GM21619 (cell line): ENCODE data around the gene CMTR2.
A peak's percentile ranks its signal among the peaks of the same experiment; 100 is the strongest.
"Not testable (repeated sequence)": the region's sequence is repeated elsewhere in the genome, so short reads cannot be mapped to it uniquely, and the experiment has no call there.

Experiments
- ATAC-seq: cut with Tn5 transposase; IDR thresholded peaks from one replicate; pipeline ENCODE4 v1.9.1; 2021; ENCODE audit not compliant: unreplicated experiment

The CMTR2 gene, protein sequence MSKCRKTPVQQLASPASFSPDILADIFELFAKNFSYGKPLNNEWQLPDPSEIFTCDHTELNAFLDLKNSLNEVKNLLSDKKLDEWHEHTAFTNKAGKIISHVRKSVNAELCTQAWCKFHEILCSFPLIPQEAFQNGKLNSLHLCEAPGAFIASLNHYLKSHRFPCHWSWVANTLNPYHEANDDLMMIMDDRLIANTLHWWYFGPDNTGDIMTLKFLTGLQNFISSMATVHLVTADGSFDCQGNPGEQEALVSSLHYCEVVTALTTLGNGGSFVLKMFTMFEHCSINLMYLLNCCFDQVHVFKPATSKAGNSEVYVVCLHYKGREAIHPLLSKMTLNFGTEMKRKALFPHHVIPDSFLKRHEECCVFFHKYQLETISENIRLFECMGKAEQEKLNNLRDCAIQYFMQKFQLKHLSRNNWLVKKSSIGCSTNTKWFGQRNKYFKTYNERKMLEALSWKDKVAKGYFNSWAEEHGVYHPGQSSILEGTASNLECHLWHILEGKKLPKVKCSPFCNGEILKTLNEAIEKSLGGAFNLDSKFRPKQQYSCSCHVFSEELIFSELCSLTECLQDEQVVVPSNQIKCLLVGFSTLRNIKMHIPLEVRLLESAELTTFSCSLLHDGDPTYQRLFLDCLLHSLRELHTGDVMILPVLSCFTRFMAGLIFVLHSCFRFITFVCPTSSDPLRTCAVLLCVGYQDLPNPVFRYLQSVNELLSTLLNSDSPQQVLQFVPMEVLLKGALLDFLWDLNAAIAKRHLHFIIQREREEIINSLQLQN

DNA sequence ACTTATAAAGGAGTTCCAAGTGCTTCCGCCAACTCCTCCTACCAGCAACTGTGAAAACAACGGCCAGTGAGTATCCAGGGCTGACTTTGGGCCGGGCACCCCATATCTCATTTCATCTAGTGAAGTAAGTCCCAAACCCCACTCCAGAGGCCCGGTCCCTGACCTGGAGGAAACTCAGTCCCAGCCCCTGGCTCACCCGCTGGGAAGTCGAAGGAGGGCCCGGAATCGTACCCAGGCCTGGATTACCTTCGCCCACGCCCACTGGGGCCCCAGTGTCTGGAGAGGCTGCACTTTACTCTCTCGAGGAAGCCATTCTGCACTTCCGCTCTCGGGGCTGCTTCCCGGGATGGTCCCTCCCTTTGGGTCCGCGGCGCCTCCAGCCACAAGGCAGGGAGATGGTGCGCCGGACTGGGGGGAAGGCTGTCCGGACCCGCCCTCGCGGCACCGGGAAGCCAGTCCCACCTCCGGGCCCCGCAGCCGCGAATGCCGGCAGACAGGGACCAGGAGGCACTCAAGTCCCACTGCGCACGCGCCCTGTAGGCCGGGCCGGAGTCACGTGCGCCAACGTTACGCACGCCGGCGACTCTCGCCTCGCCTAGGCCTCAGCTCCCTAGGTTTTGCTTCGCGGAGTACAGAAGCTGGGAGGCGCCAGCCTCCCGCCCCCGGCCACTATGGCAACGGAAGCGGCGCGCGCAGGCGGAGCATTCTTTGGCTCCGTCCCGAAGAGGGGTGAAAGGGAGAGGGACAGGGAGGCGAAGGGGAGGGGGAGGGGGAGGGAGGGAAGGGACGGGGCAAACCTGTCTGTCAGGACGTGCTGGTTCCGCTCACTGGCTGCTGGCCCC is at the start of gene CMTR2:
TSS of gene CMTR2 (minus strand) at position 513 of the 842 bp plus-strand sequence. CDS start 3,482 bp downstream, outside the sequence.
- peak; percentile 87 for ATAC-seq

DNA sequence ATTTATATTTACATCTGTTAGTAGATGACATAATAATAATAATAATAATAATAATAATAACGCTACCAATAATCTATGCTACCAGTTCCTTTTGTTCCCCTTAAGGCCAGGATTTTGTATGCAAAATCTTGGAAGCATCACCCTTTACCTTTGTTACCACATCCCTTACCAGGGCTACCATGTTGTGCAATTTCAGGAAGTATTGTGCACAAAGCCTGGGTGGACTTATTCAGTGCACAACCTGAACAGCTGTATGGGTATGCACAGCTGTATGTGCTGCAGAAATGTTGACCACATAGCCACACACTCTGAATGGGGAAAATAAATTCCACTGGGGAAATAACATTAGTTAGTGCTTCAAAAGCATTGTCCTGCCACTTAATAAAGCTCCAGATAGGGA is 49.4 kb upstream of the CMTR2 start:
- no peak for ATAC-seq

DNA sequence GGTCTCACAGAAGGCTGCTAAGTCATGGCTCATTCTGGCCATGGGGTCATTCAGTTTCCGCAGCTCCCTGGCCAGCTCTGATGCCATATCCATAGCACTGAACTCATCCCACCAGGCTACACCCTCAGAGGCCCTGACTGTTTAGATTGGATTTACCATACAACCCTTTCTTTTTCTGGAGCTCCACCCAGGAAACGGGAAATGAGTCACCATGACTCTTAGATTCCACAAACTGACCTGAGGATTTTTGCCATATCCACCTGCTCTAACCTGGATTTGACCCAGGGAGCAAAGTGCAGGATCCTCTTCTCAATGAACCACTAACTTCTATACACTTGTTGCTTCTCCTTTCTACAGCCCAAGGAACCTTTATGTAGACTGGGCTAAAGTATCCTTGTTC is 49.0 kb upstream of the CMTR2 start:
- ATAC-seq: no peak

DNA sequence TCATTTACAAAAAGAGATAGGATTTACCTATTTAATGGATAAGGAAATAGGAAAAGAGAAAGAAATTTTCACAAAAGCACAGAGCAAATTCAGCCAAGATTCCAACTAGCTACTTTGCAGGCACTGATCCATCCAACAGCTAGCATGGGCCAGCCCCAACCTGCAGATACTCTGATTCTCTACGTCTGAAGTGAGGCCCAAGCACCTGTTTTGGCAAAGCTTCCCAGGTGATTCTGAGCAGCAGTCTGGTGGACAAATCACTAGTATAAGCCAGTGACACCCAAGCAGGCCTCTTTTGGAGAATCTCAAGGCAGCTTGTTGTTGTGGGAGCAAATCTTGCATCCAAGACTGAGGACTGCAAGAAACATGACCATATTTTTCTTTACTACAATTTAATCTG is 48.4 kb upstream of the CMTR2 start:
- ATAC-seq: no peak

DNA sequence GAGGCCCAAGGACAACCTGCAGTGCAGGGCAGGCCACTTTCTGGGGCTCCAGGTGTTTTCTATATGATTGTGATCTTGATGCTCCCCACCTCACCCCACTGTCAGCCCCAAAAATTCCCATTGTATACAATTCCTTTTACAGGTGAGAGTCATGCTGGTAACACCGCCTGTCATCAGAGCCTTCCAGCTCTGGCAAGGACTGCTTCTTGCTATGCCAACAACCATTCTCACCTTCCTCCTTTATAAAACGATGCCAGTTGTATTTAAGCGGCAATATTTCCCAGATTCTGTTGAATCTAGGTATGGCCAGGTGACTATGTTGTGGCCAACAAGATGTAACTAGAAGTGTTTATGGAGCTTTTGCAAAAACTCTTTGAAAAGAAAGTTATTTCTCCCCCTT is 38.9 kb upstream of the CMTR2 start:
- ATAC-seq: no peak

DNA sequence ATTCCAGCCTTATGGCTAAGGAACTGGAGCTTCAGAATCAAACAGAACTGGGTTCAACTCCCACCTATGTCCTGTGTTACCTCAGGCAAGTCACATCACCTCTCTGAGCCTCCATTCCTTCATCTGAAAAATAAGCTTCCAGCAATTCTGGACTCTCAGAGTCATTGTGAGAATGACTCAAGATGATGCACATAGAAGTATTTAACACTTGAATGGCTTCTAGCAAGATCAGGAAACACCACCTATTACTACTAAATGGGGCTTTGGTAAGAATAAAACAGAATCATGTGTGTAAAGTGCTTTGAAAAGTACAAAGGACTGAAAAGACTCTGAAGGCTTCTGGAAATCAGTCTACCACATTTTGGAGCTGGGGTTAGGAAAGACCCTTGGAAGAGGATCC is 38.5 kb upstream of the CMTR2 start:
- ATAC-seq: no peak

DNA sequence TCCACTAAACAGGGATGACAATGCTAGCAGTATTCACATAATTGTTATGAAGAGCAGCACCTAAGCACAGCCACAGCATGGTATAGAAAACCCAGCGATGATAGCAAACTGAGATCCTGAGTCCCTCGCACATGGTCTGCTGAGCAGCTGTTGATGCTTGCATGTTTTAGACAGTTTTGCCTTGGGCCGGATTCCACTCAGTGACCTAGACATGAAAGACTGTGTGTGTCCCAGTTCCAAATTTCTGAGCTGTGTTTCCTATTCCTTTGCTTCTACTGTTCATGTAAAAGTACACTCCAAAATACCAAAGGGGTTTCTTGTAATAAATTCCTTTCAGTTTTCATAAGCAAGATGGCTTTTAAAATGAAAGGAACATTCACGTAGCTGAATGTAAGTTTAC is 30.8 kb upstream of the CMTR2 start:
- ATAC-seq: no peak

DNA sequence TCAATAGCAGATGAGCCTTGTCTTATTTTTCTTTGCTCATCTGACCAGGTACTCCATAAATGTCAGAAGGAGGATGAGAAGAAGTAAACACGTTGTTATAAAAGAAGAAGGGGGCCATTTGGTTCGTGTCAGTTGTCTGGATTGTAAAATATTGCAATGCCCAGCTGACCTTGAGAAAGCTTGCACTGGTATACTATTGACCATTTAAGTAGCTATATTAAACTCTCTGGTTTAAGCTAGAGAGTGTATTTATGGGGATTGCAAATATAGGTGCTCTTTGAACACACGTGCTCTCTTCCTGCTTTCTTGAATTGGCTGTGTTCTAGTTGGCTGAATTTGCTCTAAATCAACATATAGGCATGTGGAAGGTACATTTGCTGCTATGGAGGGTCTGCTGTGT is 26.1 kb upstream of the CMTR2 start:
- no peak for ATAC-seq

DNA sequence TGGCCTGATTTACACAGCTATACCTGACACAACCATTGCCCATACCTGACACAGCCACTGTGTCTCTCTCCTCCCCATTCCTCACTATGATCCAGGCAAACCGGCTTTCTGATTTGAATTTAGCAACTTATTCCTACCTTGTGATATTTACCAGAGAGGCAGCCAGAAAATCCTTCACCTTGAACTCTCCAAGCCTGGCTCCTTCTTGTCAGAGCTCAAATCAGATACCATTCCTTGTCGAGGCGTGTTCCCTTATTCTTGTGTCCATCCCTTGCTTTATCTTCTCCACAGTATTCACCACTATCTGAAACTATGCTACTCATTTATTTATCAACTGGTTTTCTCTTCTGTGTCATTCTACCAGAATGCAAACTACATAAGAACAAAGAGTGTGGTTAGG is 24.4 kb upstream of the CMTR2 start:
- not testable (repeated sequence) for ATAC-seq

DNA sequence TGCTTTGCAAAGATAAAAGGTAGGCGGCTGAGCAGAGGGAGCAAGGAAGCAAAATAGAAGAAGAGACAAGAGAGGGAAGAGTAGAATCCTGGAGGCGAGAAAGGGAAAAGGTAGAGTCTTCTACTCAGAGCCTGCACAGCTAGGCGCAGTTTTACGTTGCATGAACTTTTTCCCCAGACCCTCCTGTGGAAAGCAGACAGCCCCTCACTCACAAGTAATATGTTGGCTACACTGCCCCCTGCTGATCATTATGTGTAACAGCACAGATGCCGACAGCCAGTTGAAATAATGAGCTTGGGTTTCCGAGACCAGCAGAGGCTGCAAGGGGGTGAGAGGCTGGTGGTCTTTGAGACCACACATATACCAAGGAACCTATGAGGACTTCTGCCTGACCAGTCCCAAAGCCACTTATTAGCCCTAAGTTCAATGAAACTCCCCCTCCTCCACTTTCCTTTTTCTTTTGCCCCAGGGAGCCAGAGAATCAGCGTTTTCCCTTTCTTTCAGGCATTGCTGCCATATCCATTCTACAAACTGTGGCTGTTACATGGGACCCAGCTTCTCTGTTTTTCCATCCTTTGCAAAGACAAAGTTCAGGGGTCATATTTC is 22.5 kb upstream of the CMTR2 start:
- ATAC-seq: no peak

DNA sequence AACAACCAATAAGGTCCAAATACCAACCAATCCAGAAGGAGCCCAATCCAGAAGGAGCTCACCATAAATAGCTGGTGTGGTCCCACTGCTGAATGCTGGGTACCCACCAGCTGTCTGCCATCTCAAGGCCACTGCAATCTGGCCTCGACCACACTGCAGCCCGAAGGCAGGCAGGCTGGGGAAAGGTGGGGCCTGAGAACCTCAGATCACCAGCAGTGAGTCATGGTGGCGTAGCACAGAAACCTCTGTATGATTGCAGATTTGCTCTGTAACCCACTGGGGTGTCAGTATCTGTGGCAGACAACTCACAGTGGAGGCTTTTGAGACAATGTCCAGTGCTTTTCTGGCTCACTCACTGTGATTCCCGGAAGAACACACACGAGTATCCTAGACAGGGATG is 14.7 kb upstream of the CMTR2 start:
- ATAC-seq: no peak

DNA sequence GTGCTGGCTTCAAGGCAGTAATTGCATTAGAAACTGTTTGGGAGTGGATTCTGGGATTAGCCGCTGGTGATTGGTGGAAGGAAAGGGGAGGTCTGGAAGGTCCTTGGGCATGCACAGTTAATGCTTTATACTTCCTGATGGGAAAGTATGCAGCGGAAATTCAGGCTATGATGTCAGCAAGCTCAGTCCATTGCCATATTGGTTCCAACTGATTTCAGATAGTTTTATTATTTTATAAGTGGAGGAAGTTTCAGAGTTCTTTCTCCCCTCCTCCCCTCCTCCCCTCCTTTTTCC is 8.1 kb upstream of the CMTR2 start:
- no peak for ATAC-seq

DNA sequence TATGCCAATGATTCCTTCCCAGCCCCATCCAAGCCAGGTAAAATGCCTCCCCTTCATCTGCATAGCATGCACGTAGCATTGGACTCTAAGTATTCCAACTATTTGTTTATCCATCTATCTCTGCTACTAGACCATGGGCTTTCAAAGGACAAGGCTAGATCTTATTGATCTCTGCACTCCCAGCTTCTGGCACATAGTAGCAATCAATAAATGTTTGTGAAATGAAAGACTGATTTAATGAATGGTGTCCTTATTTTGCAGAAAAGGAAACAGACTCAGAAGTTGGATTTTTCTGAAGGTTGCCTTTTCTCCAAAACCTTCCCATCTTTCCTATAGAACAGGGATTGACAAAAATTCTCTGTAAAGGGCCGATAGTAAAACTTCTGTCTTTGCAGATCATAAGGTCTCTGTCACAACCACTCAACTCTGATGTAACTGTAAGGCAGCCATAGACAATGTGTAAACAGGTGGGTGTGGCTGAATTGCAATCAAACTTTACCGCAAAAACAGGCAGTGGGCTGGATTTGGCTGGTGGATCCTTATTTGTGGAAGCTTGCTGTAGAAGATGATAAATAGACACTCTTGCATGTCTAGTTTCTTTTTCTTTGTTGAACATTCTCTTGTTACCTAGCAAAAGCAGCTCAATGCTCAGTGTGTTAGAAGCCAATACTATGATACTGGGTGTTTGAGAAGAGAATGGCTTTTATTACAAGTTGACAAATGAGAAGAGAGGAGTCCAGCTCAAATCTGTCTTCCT is 7.6 kb upstream of the CMTR2 start:
- ATAC-seq: no peak

DNA sequence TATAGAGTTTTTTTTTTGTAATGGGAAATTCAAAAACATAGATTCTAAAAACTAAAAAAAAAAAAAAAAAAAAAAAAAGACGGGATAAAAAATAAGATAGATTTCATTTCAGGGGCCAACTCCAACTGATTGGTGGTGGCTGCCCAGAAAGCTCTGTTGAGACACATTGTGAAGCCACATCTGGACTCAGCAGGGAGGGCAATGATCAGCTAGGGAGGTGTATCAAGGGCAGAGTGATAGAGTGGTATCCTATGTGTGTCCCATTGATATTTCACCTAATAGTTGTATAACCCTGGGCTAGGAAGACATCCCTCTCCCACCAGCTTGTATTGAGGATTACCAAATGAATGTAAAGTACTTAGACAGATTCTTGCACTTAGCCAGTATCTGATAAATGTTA is 6.7 kb upstream of the CMTR2 start:
- no peak for ATAC-seq

DNA sequence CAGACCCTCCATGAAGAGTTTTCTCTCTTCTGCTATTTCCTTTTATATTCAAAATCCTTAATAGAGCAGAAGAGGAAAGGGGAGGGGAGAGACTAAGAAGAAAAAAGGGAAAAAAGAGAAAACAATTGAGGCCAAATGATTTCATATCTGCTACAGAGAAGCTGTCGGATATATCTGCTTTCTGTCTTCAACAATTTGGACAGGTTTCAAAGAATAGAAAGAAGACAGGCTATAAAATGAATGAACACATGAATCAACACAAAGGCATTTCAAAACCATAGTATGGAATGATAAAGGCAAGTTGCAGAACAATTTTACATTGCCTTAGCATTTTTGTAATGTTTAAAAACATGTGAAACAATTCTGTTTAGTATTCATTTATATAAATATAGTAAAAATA is 4.7 kb upstream of the CMTR2 start:
- ATAC-seq: no peak

DNA sequence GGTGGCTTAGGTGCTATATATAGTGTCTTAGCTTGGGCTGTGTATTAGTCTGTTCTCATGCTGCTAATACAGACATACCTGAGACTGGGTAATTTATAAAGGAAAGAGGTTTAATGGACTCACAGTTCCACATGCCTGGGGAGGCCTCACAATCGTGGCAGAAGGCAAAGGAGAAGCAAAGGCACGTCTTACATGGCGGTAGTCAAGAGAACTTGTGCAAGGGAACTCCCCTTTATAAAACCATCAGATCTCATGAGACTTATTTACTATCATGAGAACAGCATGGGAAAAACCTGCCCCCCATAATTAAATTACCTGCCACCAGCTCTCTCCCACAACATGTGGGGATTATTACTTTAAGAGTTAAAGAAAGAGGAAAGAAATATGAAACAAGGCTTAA is 2.9 kb upstream of the CMTR2 start:
- ATAC-seq: not testable (repeated sequence)

DNA sequence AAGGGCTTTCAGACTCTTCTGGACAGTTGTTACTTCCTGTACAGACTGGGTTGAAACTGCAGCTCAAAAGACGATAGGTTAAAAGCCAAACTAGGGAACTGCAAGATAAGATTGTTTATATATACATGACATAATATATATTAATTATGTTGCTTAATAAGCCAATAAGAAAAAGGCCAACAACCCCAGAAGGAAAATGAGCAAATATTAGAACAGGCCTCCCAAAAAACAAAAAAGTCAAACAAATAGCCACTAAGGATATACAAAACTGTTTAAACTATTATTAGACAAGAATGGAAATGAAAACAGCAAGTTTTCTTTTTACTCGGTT is 495 bp upstream of the CMTR2 start:
- no peak for ATAC-seq

DNA sequence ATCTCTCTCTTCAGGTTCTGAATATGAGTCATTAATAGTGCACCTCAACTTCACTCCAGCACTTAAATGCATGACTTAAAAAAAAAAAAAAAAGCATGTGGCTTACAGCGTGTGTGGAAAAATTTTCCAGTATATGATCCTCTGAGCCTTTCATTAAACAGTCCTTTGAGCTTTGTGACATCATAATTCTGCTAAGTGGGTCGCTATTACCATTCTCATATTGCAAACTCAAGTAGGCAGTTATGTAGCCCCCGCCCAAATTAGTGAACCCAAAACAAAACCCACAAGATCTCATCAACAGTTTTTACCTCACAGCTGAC is 672 bp downstream of the CMTR2 start:
- no peak for ATAC-seq

DNA sequence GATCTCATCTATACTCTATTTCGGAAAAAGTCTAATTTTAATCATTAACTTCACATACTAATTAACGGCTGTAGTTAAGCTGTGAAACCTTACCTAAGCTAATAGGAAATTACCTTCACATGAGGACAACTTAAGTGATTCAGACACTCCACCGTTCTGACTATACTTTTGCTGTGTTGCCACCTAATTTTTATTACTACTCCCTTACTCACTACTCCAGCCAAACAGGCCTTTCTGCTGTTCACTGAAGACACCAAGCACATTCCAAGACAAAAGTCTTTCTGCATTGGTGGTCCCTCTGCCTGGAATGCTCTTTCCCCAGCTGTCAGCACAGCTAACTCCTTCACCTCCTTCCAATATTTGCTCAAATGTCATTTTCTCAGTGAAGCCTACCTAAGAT is 1.3 kb downstream of the CMTR2 start:
- ATAC-seq: no peak

DNA sequence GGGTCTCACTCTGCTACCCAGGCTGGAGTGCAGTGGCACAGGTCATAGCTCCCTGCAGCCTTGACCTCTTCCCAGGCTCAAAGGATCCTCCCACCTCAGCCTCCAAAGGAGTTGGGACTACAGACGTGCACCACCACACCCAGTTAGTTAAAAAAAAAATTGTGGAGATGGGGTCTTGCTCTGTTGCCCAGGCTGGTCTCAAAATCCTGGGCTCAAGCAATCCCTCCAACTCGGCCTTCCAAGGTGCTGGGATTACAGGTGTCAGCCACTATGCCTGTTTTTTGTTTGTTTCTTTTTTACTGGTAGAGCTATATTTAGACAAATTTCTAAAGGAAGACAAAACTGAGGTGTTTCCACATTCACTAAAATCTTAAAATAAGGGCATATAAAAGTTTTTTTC is 1.7 kb downstream of the CMTR2 start:
- ATAC-seq: no peak

DNA sequence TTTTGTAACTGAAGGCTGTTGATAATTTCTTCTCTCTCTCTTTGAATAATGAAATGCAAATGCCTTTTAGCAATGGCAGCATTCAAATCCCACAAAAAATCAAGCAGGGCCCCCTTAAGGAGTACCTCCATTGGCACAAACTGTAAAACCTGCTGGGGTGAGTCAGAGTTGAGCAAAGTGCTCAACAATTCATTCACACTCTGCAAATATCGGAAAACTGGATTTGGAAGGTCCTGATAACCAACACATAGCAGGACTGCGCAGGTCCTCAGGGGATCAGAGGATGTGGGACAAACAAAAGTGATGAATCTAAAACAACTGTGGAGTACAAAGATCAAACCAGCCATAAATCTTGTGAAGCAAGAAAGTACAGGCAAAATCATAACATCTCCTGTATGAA is 5.6 kb downstream of the CMTR2 start:
- ATAC-seq: no peak
